GM12872 (cell line): ENCODE measurements around the gene QSOX1.

Experiments used
- TF ChIP-seq, protein P1 (sequence below): IDR thresholded peaks from 3 replicates; pipeline ENCODE4 v1.5.1; 2011; ENCODE audit warnings: low read depth, mild to moderate bottlenecking, low read length, moderate library complexity; ENCODE audit not compliant: insufficient read depth

QSOX1 gene

GRCh38 chr1:180230416-180230790, 75.7 kb downstream of the QSOX1 start:
- TF ChIP-seq, protein P1, sequence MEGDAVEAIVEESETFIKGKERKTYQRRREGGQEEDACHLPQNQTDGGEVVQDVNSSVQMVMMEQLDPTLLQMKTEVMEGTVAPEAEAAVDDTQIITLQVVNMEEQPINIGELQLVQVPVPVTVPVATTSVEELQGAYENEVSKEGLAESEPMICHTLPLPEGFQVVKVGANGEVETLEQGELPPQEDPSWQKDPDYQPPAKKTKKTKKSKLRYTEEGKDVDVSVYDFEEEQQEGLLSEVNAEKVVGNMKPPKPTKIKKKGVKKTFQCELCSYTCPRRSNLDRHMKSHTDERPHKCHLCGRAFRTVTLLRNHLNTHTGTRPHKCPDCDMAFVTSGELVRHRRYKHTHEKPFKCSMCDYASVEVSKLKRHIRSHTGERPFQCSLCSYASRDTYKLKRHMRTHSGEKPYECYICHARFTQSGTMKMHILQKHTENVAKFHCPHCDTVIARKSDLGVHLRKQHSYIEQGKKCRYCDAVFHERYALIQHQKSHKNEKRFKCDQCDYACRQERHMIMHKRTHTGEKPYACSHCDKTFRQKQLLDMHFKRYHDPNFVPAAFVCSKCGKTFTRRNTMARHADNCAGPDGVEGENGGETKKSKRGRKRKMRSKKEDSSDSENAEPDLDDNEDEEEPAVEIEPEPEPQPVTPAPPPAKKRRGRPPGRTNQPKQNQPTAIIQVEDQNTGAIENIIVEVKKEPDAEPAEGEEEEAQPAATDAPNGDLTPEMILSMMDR = no peak

DNA sequence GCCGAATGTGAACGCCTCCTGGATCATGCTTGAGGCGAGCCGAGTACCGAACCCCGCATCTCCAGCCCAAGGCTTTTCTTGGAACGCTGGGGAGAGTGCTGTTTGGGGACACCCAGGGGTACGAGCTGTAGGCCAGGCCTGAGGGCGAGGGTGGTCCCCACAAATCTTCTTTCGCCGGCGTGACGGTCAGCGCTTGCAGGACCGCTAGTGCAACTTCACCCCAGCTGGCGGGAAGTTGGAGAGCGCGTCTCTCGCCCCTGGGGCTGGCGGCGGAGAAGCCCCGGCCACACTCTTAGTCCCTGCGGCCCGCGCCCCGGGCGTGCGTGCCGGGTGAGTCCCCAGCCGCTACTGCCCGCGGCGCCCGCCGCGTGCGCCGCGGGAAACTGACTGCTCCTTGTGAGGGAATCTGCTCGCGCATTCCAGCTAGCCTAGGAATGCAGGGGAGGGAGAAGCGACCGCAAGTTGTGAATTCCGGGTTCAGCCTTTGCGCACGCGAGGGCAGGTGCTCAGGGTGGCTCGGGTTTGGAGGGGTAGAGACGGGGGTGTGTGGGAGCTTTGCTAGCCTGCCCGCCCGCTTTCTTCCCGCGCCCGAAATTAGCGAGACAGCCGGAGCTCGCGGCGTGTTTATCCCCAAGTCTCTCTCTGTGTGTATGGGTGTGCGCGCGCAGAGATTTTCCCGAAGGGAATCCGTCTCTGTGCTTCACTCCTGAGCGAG, 76.3 kb downstream of the QSOX1 start:
- TF ChIP-seq, protein P1 = no peak

DNA sequence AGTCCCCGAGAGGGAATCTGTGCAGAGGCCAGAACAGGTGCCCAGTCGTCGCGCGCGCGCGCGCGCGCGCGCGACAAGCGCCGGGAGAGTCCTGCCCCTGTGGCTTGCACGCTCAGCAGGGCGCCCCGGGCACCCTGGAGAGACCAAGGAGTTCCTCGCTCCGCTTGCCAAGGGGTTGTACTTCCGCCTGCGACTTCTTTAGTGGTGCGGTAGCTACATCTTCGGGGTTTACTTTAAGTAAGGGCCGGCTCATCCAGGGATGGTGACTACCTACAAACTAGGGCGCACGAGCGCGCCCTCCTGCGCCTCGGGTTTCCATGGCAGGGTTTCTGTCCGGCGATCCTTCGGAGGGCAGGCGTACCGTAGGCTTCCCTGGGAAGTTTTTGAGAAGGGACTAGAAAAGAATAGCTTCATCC, 76.8 kb downstream of the QSOX1 start:
- TF ChIP-seq, protein P1 = no peak

DNA sequence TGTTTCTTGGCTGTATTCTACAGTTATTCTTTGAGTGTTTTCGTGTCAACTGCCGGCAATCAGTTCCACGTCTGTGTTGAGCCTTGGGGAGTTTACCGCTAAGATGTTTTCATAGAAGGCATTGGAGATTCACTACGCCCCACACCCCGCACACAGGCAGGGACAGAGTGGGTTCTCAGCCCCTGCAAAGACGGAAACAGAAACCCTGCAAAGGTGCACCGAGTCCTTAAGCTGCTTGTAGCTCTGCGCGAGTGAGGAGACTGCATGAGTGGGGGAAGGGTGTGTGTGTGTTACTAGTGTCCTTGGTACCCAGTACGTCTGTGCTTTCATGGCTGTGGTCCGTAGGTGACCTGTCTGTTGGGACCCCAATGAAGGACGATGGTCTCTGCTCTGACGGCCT, 77.3 kb downstream of the QSOX1 start:
- TF ChIP-seq, protein P1 = no peak

DNA sequence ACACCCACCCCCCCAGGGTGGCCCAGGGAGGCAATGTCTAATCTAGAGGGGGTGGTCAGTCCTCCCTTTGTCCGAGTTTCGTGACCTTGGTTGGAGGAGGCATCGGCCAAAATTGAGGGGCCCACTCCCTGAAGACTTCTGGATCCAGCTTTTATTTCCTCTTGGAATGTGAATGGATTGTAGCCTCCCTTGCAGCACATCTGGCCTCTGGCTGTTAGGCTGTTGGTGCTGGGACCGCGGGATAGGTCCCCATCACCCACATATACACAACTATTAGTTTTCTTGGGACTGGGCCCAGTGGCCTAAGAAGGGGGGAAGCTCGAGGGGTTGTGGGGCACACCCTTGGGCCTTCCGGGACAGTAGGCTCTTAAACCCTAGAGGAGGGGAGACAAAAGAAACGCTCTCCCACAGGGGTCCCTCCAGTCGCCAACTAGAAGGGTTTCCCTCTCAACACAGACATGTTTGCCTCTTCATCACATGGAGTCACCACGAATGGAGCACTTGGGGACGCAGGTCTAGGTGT, 77.9 kb downstream of the QSOX1 start:
- TF ChIP-seq, protein P1 = no peak

GRCh38 chr1:180233191-180234011, 78.7 kb downstream of the QSOX1 start:
- TF ChIP-seq, protein P1 = no peak

DNA sequence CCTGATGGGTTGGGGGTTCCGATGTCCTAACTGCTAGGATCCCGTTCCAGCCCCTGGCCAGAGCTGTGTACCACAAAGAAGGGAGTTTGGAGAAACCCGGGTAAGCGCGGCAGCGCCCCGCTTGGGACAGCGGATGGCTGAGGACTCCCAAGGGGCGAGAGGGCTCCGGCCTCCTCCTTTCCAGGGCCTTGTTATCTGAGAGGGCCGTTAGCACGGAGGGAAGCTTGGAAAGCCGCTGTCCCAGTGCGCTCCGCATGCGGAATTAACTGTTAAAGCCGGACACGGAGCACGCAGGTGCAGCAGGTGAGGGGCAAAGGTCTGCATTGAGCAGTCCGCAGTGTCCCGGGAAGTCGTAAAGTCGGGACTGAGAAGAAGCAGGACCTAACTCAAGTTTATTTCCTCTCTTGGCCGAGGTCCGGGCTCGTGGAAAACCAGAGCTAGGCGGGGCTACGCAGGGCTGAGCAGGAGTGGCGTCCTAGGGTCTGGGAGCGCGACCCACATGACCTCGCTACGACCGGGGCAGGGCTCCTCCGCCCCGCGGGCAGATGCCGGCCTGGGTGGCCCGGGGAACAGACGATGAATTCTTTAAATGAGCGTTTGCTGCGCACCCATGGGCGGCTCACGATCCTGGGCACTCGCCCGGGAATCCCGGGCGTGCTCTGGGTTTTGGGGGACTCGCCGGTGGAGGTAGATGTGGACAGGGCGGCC, 79.9 kb downstream of the QSOX1 start:
- TF ChIP-seq, protein P1 = no peak
